Measurements from ENCODE around the gene TMBIM6. TPM values are rescaled to one million over a fixed set of nuclear protein-coding genes. Genes with fewer than 3 reads are reported as not detected.

TMBIM6 gene
- total and polyA plus RNA-seq, 9 of the 15 experiments (the other 6 are each of a cell fraction or from before 2014, with no cell fraction given): 147 to 1,288 (median 352) TPM

GRCh38 chr12:49740930-49741881 is at the start of gene TMBIM6 (continued):
- 0 out of 2 replicates have a peak, but pooled peaks have one; percentile 41 for TF ChIP-seq ZNF23 (CRISPR knock-in tag; IDR thresholded peaks at IDR 0.05)
- no peak for TF ChIP-seq CEBPG (CRISPR knock-in tag; IDR thresholded peaks at IDR 0.05)
- TF ChIP-seq CEBPG (tag; conservative IDR thresholded peaks at IDR 0.05 in 1 of 2, IDR thresholded peaks at IDR 0.05 in 1 of 2): no peak
- no peak for TF ChIP-seq ZNF395 (CRISPR knock-in tag; IDR thresholded peaks at IDR 0.05)
- no peak for TF ChIP-seq BDP1 (IDR thresholded peaks at IDR 0.05; ENCODE audit: insufficient read depth, insufficient read length)
- TF ChIP-seq ZNF174 (CRISPR knock-in tag; IDR thresholded peaks at IDR 0.05): no peak
- TF ChIP-seq FOXM1 (IDR thresholded peaks at IDR 0.05; ENCODE audit: low read depth): peak; percentile 99
- TF ChIP-seq FOXM1 (CRISPR knock-in tag; IDR thresholded peaks at IDR 0.05; ENCODE audit: low read depth): peak; percentile 94; the same call in 1 of the 2 replicates
- TF ChIP-seq MITF (IDR thresholded peaks at IDR 0.05): no peak
- TF ChIP-seq HNRNPLL (IDR thresholded peaks at IDR 0.05; ENCODE audit: low read depth, low read length, poor library complexity, severe bottlenecking): peak; percentile 81
- 0 out of 2 replicates have a peak, but pooled peaks have one; percentile 29 for TF ChIP-seq PYGO2 (tag; IDR thresholded peaks at IDR 0.05)
- TF ChIP-seq NR2C2 (CRISPR knock-in tag; IDR thresholded peaks at IDR 0.05): peak; percentile 7; the same call in 1 of the 2 replicates
- peak; percentile 94 for TF ChIP-seq NR2C2 (tag; IDR thresholded peaks at IDR 0.05)
- TF ChIP-seq KDM4B (IDR thresholded peaks at IDR 0.05; ENCODE audit: borderline replicate concordance in 2 of 2, low read depth in 1 of 2): no peak
- no peak for TF ChIP-seq WHSC1 (IDR thresholded peaks at IDR 0.05; ENCODE audit: low read length)
- no peak for TF ChIP-seq CCNT2 (IDR thresholded peaks at IDR 0.05; ENCODE audit: borderline replicate concordance, extremely low read depth, insufficient read length, low read depth, low read length)
- TF ChIP-seq E2F3 (CRISPR knock-in tag; IDR thresholded peaks at IDR 0.05): no peak
- 0 out of 4 replicates have a peak, but pooled peaks of 1 of the 2 experiments have one; percentile 46 for TF ChIP-seq TRIM24 (IDR thresholded peaks at IDR 0.05)
- no peak for TF ChIP-seq ZNF57 (CRISPR knock-in tag; IDR thresholded peaks at IDR 0.05)
- TF ChIP-seq HOMEZ (CRISPR knock-in tag; IDR thresholded peaks at IDR 0.05): no peak
- no peak for TF ChIP-seq SMARCC2 (IDR thresholded peaks at IDR 0.05; ENCODE audit: low read depth)
- peak; percentile 35; the same call in 1 of the 2 replicates for TF ChIP-seq CTBP1 (IDR thresholded peaks at IDR 0.05; ENCODE audit: borderline replicate concordance)

Measured in K562 (cell line).